PFSK-1 (cell line): ENCODE data around the gene ACAD8.

Source experiments
- FOXP2 ChIP-seq: optimal IDR thresholded peaks from 2 replicates; pipeline ENCODE3; 2011; ENCODE audit warnings: borderline replicate concordance, control low read depth, inconsistent platforms; ENCODE audit not compliant: insufficient read depth; ENCODE audit errors: extremely low read length, extremely low read depth
- POLR2AphosphoS5 ChIP-seq: IDR thresholded peaks from 2 replicates; pipeline ENCODE4 v1.6.1; 2012; ENCODE audit warnings: low read depth, mild to moderate bottlenecking, control low read depth, low read length, moderate library complexity
- SIN3A ChIP-seq: IDR thresholded peaks from 2 replicates; pipeline ENCODE4 v1.6.1; 2012; ENCODE audit warnings: mild to moderate bottlenecking, low read length, moderate library complexity, borderline replicate concordance; ENCODE audit not compliant: insufficient read depth
- TAF1 ChIP-seq: IDR thresholded peaks from 2 replicates; pipeline ENCODE4 v1.6.1; 2012; ENCODE audit warnings: low read length, control low read depth, borderline replicate concordance; ENCODE audit not compliant: insufficient read depth
- TF ChIP-seq, protein P1 (sequence below), 2 experiments: IDR thresholded peaks; 2 replicates each; pipeline versions ENCODE4 v1.6.1 to v1.8.0; 2011 to 2012; ENCODE audit warnings: low read depth in 2 of 2, low read length in 2 of 2, control low read depth in 1 of 2, inconsistent platforms in 1 of 2, mild to moderate bottlenecking in 1 of 2, moderate library complexity in 1 of 2; ENCODE audit not compliant: insufficient read depth in 1 of 2

The ACAD8 gene

DNA sequence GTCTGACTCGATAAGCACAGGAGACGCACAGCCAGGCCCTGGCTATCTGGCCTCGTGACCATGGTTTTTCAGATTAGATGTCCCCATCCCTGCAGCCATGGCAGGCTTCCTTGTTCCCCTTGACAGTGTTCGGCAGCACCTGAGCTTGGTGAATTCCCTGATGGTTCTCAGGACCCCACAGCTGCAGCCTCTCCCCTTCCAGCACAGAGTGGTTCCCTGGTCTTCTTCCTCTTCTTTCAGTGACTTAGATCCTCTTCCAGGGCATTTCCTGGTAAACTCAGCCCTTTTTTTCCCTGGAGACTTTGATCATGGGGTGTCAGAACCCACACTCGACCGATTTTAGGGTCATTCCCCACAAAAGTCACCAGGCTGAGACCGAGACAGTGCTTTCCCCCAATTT is 37.3 kb downstream of the ACAD8 start:
- no peak for TF ChIP-seq SIN3A

DNA sequence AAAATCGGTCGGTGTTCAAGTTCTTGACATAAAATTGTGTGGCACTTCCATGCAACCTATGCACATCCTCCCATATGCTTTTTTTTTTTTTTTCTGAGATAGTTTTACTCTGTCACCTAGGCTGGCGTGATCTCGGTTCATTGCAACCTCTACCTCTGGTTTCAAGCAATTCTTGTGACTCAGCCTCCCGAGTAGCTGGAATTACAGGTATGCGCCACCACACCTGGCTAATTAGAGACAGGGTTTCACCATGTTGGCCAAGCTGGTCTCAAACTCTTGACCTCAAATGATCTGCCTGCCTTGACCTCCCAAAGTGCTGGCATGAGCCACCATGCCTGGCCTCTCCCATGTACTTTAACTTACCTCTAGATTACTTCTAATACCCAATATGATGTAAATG is 37.8 kb downstream of the ACAD8 start:
- no peak for TF ChIP-seq POLR2AphosphoS5
- TF ChIP-seq SIN3A, result no peak
- TF ChIP-seq, protein P1, sequence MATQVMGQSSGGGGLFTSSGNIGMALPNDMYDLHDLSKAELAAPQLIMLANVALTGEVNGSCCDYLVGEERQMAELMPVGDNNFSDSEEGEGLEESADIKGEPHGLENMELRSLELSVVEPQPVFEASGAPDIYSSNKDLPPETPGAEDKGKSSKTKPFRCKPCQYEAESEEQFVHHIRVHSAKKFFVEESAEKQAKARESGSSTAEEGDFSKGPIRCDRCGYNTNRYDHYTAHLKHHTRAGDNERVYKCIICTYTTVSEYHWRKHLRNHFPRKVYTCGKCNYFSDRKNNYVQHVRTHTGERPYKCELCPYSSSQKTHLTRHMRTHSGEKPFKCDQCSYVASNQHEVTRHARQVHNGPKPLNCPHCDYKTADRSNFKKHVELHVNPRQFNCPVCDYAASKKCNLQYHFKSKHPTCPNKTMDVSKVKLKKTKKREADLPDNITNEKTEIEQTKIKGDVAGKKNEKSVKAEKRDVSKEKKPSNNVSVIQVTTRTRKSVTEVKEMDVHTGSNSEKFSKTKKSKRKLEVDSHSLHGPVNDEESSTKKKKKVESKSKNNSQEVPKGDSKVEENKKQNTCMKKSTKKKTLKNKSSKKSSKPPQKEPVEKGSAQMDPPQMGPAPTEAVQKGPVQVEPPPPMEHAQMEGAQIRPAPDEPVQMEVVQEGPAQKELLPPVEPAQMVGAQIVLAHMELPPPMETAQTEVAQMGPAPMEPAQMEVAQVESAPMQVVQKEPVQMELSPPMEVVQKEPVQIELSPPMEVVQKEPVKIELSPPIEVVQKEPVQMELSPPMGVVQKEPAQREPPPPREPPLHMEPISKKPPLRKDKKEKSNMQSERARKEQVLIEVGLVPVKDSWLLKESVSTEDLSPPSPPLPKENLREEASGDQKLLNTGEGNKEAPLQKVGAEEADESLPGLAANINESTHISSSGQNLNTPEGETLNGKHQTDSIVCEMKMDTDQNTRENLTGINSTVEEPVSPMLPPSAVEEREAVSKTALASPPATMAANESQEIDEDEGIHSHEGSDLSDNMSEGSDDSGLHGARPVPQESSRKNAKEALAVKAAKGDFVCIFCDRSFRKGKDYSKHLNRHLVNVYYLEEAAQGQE (IDR thresholded peaks at IDR 0.05; ENCODE audit: insufficient read depth in 1 of 2, low read depth in 2 of 2, low read length in 2 of 2), result no peak
- no peak for TF ChIP-seq FOXP2
- TF ChIP-seq TAF1, result no peak

DNA sequence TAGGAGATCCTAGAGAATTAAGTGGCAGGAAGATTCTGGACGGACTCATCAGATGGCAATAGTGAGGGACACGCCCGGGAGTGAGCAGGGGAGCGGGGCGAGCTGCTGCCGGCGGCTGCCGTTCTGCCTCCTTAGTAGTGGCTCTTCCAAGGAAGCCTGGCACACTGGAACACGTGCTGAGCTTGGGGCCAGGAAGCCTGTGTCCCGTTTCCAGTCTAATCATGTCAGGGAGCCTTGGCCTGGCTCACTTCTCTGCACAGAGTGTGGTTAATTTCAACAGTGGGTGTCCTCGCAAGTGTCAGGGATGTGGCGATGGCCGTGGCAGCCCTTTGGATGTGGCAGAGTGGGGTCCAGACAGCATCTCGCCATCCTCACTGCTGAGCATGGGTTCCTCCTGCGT is 39.3 kb downstream of the ACAD8 start:
- TF ChIP-seq TAF1, result no peak
- no peak for TF ChIP-seq SIN3A
- no peak for TF ChIP-seq POLR2AphosphoS5
- TF ChIP-seq, protein P1 (IDR thresholded peaks at IDR 0.05; ENCODE audit: insufficient read depth in 1 of 2, low read depth in 2 of 2, low read length in 2 of 2), result no peak
- TF ChIP-seq FOXP2, result no peak

DNA sequence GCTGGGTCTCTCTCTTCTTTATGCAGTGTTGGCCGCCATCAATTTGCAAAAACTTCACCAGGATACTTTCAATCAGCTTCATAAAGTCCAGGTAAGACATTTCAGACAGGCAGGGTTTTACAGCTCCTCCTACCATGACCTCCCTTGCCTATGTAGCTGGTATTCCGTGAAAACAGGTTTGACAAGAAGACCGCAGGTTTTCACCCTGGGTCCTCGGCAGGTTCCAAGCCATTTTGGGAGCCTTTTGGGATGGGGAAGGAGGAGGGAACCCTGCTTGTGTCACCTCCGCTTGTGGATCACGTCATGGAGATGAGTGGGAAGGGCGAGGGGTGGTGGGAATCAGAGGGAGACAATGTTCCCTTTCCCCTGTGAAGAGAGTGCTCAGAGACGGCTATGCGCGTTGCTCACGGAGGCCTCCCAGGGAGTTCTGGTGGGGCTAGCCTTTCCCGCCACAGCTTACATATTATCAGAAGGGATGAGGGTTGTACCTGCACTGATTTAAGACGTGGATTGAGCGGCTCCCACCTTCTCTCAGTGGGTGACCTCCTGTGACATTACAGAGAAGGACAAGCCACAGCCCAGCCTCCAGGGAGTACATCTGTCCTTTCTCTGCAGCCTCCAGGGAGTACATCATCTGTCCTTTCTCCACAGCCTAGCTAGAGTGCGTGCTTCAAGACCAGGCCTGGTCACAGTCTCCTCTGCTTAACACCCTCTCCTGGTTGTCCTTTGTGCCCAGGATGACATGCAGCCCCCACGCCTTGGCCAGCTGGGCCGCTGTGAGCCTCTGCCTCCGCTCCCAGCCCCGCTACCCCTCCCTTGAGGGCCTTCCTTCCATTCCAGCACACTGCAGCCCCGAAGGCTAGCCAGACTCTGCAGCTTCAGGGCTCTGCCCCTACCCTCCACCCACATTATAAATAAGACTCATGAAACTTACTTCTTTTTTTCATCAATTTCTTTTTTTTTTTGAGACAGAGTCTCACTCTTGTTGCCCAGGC is 40.0 kb downstream of the ACAD8 start:
- TF ChIP-seq POLR2AphosphoS5, result no peak

DNA sequence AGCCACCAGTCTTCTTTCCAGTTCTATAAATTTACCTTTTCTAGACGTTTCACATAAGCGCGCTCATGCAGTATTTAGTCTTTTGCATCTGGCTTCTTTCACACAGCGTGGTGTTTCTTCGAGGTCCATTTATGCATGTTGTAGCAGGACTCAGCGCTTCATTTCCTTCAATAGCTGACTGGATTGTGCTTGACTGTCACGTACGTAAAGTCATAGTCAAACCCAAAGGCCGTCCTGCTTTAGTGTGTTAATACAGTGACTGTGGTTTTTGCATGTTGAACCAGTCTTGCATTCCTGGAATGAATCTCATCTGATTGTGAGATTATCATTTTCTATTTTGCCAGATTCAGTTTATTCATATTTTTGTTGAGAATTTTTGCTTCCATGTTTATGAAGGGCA is 41.3 kb downstream of the ACAD8 start:
- TF ChIP-seq FOXP2 (no peak), SIN3A (no peak), TAF1 (no peak), POLR2AphosphoS5 (no peak)
- TF ChIP-seq, protein P1 (IDR thresholded peaks at IDR 0.05; ENCODE audit: insufficient read depth in 1 of 2, low read depth in 2 of 2, low read length in 2 of 2), result no peak

DNA sequence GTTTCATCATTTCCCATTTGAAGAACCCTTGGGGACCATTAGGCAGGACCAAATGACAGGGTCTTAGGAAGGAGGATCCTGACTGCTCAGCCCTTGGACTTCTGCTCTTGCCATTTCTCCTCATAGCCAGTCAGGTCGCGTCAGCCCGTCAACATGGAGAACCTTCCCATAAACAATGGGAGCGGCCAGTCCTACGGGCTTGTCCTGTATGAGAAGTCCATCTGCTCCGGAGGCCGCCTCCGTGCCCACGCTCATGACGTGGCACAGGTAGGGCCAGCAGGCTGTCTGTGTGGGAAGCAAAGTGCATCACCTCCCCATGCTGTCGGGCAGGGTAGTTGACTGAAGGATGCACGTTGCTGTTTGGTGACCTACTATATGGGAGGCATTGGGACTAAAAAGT is 58.9 kb downstream of the ACAD8 start:
- TF ChIP-seq SIN3A, result no peak
